Hepatocyte (in vitro differentiated cells): ENCODE results near the gene FAM184A.

Source experiments
- CTCF ChIP-seq: fragments of 200-600 bp; sonication (generic); IDR thresholded peaks from 2 replicates; pipeline ENCODE4 v1.5.1; 2016; ENCODE audit warnings: antibody characterized with exemption, mild to moderate bottlenecking; ENCODE audit not compliant: poor library complexity
- EZH2 ChIP-seq: fragments of 200-600 bp; sonication (generic); IDR thresholded peaks from 2 replicates; pipeline ENCODE4 v1.6.1; 2016; ENCODE audit warnings: antibody characterized with exemption, mild to moderate bottlenecking, borderline replicate concordance
- EZH2phosphoT487 ChIP-seq: fragments of 200-600 bp; sonication (generic); IDR thresholded peaks from one replicate; pipeline ENCODE4 v1.6.1; 2018; ENCODE audit warnings: antibody characterized with exemption, mild to moderate bottlenecking, low read depth, moderate library complexity; ENCODE audit not compliant: unreplicated experiment, severe bottlenecking

GRCh38 chr6:119022796-119023195 is 55.7 kb downstream of the FAM184A start:
- TF ChIP-seq CTCF, result no peak
- TF ChIP-seq EZH2, result no peak
- TF ChIP-seq EZH2phosphoT487, result no peak
